ENCODE data around the gene EVL.

EVL gene

GRCh38 chr14:100153560-100153959, 88.3 kb downstream of the EVL start:
- no peaks in the 10 kb centered on the region for H3K79me2 ChIP-seq (ENCODE audit: insufficient read depth, low read length)
- H3K9me2 ChIP-seq (replicated peaks; ENCODE audit: low read depth, low read length), result no peaks in the 10 kb centered on the region
- no peak overlapping the region for H3K4me2 ChIP-seq (ENCODE audit: low read depth, low read length, poor library complexity, severe bottlenecking)

DNA sequence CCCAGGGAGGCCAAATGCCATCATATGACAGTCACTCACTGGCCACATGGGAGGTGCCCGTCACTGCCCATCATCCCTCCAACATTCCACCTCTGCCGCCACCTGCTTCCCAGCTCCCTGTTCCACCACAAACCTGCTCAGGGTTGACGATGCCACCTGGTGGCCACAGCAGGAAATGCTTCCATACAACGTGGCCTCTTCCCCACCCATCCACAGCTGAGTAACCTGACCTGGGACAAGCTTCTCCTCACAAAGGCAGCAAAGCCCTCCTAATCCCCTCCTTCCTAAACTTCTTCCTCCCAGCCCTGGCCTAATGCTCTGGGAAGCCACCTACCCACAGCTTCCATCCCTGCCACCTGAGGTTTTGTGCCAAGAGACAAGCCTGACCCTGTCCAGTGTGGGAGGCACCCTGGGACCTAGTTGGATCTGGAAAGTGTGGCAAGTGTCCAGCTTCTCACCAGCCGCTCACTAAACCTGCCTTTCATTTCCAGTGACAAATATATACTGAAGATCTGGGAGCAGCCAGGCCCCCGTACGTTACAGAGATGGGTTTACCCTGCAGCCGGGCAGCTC, 89.9 kb downstream of the EVL start:
- no peak overlapping the region for H3K4me3 ChIP-seq (ENCODE audit: low read length, poor library complexity, severe bottlenecking)
- H3F3A ChIP-seq (ENCODE audit: low read depth), result no peaks in the 10 kb centered on the region
- H3K9me3 ChIP-seq (ENCODE audit: insufficient read depth, low read depth, low read length), result no peaks in the 10 kb centered on the region; the same call in 1 of the 2 replicates
- H3K27me3 ChIP-seq (ENCODE audit: insufficient read depth, low read length, poor library complexity, severe bottlenecking), result no peaks in the 10 kb centered on the region
- H4K20me1 ChIP-seq (ENCODE audit: insufficient read depth, low read length, poor library complexity, severe bottlenecking), result no peaks in the 10 kb centered on the region
- TF ChIP-seq EZH2phosphoT487 (IDR thresholded peaks at IDR 0.05; ENCODE audit: borderline replicate concordance) (no peak), CTCF (conservative IDR thresholded peaks at IDR 0.05; ENCODE audit: low read length) (peak; percentile 83)
- H3K4me2 ChIP-seq (ENCODE audit: low read depth, low read length, poor library complexity, severe bottlenecking), result no peak overlapping the region
- no peaks in the 10 kb centered on the region for H3K4me1 ChIP-seq (ENCODE audit: insufficient read depth, low read length, poor library complexity, severe bottlenecking)
- no peaks in the 10 kb centered on the region for H3K36me3 ChIP-seq (ENCODE audit: insufficient read depth, low read length)
- no peak overlapping the region for H2AFZ ChIP-seq (ENCODE audit: low read length)
- H3K9me2 ChIP-seq (replicated peaks; ENCODE audit: low read depth, low read length), result no peaks in the 10 kb centered on the region
- H3K79me2 ChIP-seq (ENCODE audit: insufficient read depth, low read length), result no peaks in the 10 kb centered on the region
- H3K9ac ChIP-seq (ENCODE audit: low read depth, low read length, poor library complexity, severe bottlenecking), result no peak overlapping the region

More at GRCh38 chr14:100153560-100153959, 88.3 kb downstream of the EVL start:
- Histone ChIP-seq H3K9me3 (ENCODE audit: insufficient read depth, low read depth, low read length) (no peaks in the 10 kb centered on the region; the same call in 1 of the 2 replicates), H3K4me3 (ENCODE audit: low read length, poor library complexity, severe bottlenecking) (no peak overlapping the region), H3K36me3 (ENCODE audit: insufficient read depth, low read length) (no peaks in the 10 kb centered on the region), H3K9ac (ENCODE audit: low read depth, low read length, poor library complexity, severe bottlenecking) (no peak overlapping the region), H3F3A (ENCODE audit: low read depth) (no peaks in the 10 kb centered on the region), H4K20me1 (ENCODE audit: insufficient read depth, low read length, poor library complexity, severe bottlenecking) (no peaks in the 10 kb centered on the region), H3K27me3 (ENCODE audit: insufficient read depth, low read length, poor library complexity, severe bottlenecking) (no peaks in the 10 kb centered on the region), H2AFZ (ENCODE audit: low read length) (no peak overlapping the region), H3K4me1 (ENCODE audit: insufficient read depth, low read length, poor library complexity, severe bottlenecking) (no peaks in the 10 kb centered on the region)
- TF ChIP-seq CTCF (conservative IDR thresholded peaks at IDR 0.05; ENCODE audit: low read length) (no peak), EZH2phosphoT487 (IDR thresholded peaks at IDR 0.05; ENCODE audit: borderline replicate concordance) (no peak)

- Histone ChIP-seq H3K9me2 (replicated peaks; ENCODE audit: low read depth, low read length) (no peaks in the 10 kb centered on the region), H3F3A (ENCODE audit: low read depth) (no peaks in the 10 kb centered on the region), H4K20me1 (ENCODE audit: insufficient read depth, low read length, poor library complexity, severe bottlenecking) (no peaks in the 10 kb centered on the region), H3K4me1 (ENCODE audit: insufficient read depth, low read length, poor library complexity, severe bottlenecking) (no peaks in the 10 kb centered on the region), H2AFZ (ENCODE audit: low read length) (no peak overlapping the region), H3K4me2 (ENCODE audit: low read depth, low read length, poor library complexity, severe bottlenecking) (no peak overlapping the region), H3K27me3 (ENCODE audit: insufficient read depth, low read length, poor library complexity, severe bottlenecking) (no peaks in the 10 kb centered on the region), H3K9ac (ENCODE audit: low read depth, low read length, poor library complexity, severe bottlenecking) (no peak overlapping the region), H3K9me3 (ENCODE audit: insufficient read depth, low read depth, low read length) (no peaks in the 10 kb centered on the region; the same call in 1 of the 2 replicates), H3K79me2 (ENCODE audit: insufficient read depth, low read length) (no peaks in the 10 kb centered on the region), H3K36me3 (ENCODE audit: insufficient read depth, low read length) (no peaks in the 10 kb centered on the region), H3K4me3 (ENCODE audit: low read length, poor library complexity, severe bottlenecking) (no peak overlapping the region)
- no peak for TF ChIP-seq CTCF (conservative IDR thresholded peaks at IDR 0.05; ENCODE audit: low read length)
- no peak for TF ChIP-seq EZH2phosphoT487 (IDR thresholded peaks at IDR 0.05; ENCODE audit: borderline replicate concordance)
Observed at GRCh38 chr14:100155756-100156616, 90.8 kb downstream of the EVL start.

All from Loucy (cell line).